SK-N-SH treated with all-trans-retinoic acid at 6 μM for 48 hours (cell line): Measurements from ENCODE around the gene STKLD1.

Source experiments
- ATAC-seq: fragments of 200-7000 bp; cut with Tn5 transposase; 3 replicates; pipeline ENCODE4 v1.9.1; 2020; ENCODE audit warnings: mild to moderate bottlenecking, moderate library complexity
- ARNTL ChIP-seq: fragments of 450-650 bp; formaldehyde crosslinking; IDR thresholded peaks from 2 replicates; pipeline ENCODE4 v1.5.0; 2020; ENCODE audit warnings: low read depth, mild to moderate bottlenecking, moderate library complexity, borderline replicate concordance
- BACH2 ChIP-seq: fragments of 250-450 bp; sonication (Bioruptor Pico); IDR thresholded peaks from 2 replicates; pipeline ENCODE4 v1.9.0; 2021; ENCODE audit warnings: mild to moderate bottlenecking, borderline replicate concordance
- CREB5 ChIP-seq: fragments of 250-450 bp; sonication (Bioruptor Pico); IDR thresholded peaks from 2 replicates; pipeline ENCODE4 v1.5.1; 2020; ENCODE audit warnings: low read depth, mild to moderate bottlenecking, moderate library complexity
- CSDC2 ChIP-seq: fragments of 250-450 bp; sonication (Bioruptor Pico); IDR thresholded peaks from 2 replicates; pipeline ENCODE4 v1.5.0; 2020; ENCODE audit warnings: mild to moderate bottlenecking, moderate library complexity
- CSRNP3 ChIP-seq: fragments of 250-450 bp; sonication (Bioruptor Pico); IDR thresholded peaks from 2 replicates; pipeline ENCODE4 v1.5.1; 2021; ENCODE audit warnings: mild to moderate bottlenecking, moderate library complexity
- ESRRG ChIP-seq: fragments of 250-450 bp; sonication (Bioruptor Pico); IDR thresholded peaks from 2 replicates; pipeline ENCODE4 v1.6.1; 2021; ENCODE audit warnings: mild to moderate bottlenecking
- GLIS3 ChIP-seq: fragments of 250-450 bp; sonication (Bioruptor Pico); IDR thresholded peaks from 2 replicates; pipeline ENCODE4 v1.5.0; 2020; ENCODE audit warnings: mild to moderate bottlenecking, moderate library complexity
- ISL1 ChIP-seq: fragments of 250-450 bp; sonication (Bioruptor Pico); IDR thresholded peaks from 2 replicates; pipeline ENCODE4 v2.1.2; 2022; ENCODE audit warnings: mild to moderate bottlenecking, moderate library complexity
- OSR1 ChIP-seq: fragments of 250-450 bp; sonication (Bioruptor Pico); IDR thresholded peaks from 2 replicates; pipeline ENCODE4 v1.8.0; 2022; ENCODE audit warnings: moderate library complexity, mild to moderate bottlenecking, inconsistent platforms
- PATZ1 ChIP-seq: fragments of 250-450 bp; sonication (Bioruptor Pico); IDR thresholded peaks from 2 replicates; pipeline ENCODE4 v1.8.0; 2020; ENCODE audit warnings: mild to moderate bottlenecking, moderate library complexity, borderline replicate concordance
- POU6F1 ChIP-seq: fragments of 250-450 bp; sonication (Bioruptor Pico); IDR thresholded peaks from 2 replicates; pipeline ENCODE4 v1.8.0; 2021; ENCODE audit warnings: low read depth, mild to moderate bottlenecking, moderate library complexity, borderline replicate concordance
- PPARA ChIP-seq: fragments of 250-450 bp; sonication (Bioruptor Pico); IDR thresholded peaks from 2 replicates; pipeline ENCODE4 v1.5.0; 2020; ENCODE audit warnings: mild to moderate bottlenecking, borderline replicate concordance
- RARB ChIP-seq: fragments of 250-450 bp; sonication (Bioruptor Pico); IDR thresholded peaks from 2 replicates; pipeline ENCODE4 v1.8.0; 2021; ENCODE audit warnings: mild to moderate bottlenecking, moderate library complexity
- SNAI2 ChIP-seq: fragments of 250-450 bp; sonication (Bioruptor Pico); IDR thresholded peaks from 2 replicates; pipeline ENCODE4 v1.5.0; 2020; ENCODE audit warnings: mild to moderate bottlenecking, moderate library complexity
- TCF4 ChIP-seq: fragments of 250-450 bp; sonication (Bioruptor Pico); IDR thresholded peaks from 2 replicates; pipeline ENCODE4 v1.8.0; 2021; ENCODE audit warnings: mild to moderate bottlenecking, moderate library complexity, borderline replicate concordance
- TOX ChIP-seq: fragments of 250-450 bp; sonication (Bioruptor Pico); IDR thresholded peaks from 2 replicates; pipeline ENCODE4 v1.8.0; 2021; ENCODE audit warnings: mild to moderate bottlenecking, moderate library complexity, borderline replicate concordance
- TSHZ2 ChIP-seq: fragments of 250-450 bp; sonication (Bioruptor Pico); IDR thresholded peaks from 2 replicates; pipeline ENCODE4 v1.5.0; 2020; ENCODE audit warnings: mild to moderate bottlenecking, moderate library complexity
- ZC3H10 ChIP-seq: fragments of 250-450 bp; sonication (Bioruptor Pico); IDR thresholded peaks from 2 replicates; pipeline ENCODE4 v1.5.1; 2021; ENCODE audit warnings: mild to moderate bottlenecking, moderate library complexity
- ZFP3 ChIP-seq: fragments of 250-450 bp; sonication (Bioruptor Pico); IDR thresholded peaks from 2 replicates; pipeline ENCODE4 v1.5.0; 2020; ENCODE audit warnings: mild to moderate bottlenecking, moderate library complexity
- ZFP30 ChIP-seq: fragments of 450-650 bp; formaldehyde crosslinking; IDR thresholded peaks from 2 replicates; pipeline ENCODE4 v1.5.0; 2022; ENCODE audit warnings: mild to moderate bottlenecking, moderate library complexity
- ZNF565 ChIP-seq: fragments of 450-650 bp; formaldehyde crosslinking; conservative IDR thresholded peaks from 2 replicates; pipeline ENCODE4 v1.5.0; 2020; ENCODE audit warnings: low read depth, mild to moderate bottlenecking, moderate library complexity
- ZNF70 ChIP-seq: fragments of 450-650 bp; formaldehyde crosslinking; IDR thresholded peaks from 2 replicates; pipeline ENCODE4 v1.5.0; 2020; ENCODE audit warnings: mild to moderate bottlenecking, moderate library complexity

The STKLD1 gene

GRCh38 chr9:133405508-133406438 lies 29.6 kb downstream of the STKLD1 start:
- TF ChIP-seq TOX (CRISPR knock-in tag), result no peak
- TF ChIP-seq OSR1 (CRISPR knock-in tag), result no peak
- no peak for TF ChIP-seq RARB (CRISPR knock-in tag)
- no peak for TF ChIP-seq ZNF70 (CRISPR knock-in tag)
- TF ChIP-seq ESRRG (CRISPR knock-in tag), result no peak
- TF ChIP-seq CSRNP3 (CRISPR knock-in tag), result no peak
- TF ChIP-seq PPARA, result no peak
- TF ChIP-seq ISL1, result no peak
- TF ChIP-seq ARNTL (CRISPR knock-in tag), result no peak
- TF ChIP-seq BACH2 (CRISPR knock-in tag), result no peak
- TF ChIP-seq ZFP3 (CRISPR knock-in tag), result no peak
- no peak for TF ChIP-seq GLIS3
- TF ChIP-seq CREB5 (CRISPR knock-in tag), result no peak
- TF ChIP-seq TCF4, result no peak
- TF ChIP-seq PATZ1 (CRISPR knock-in tag), result no peak
- no peak for TF ChIP-seq ZNF565 (CRISPR knock-in tag)
- no peak for TF ChIP-seq SNAI2 (CRISPR knock-in tag)
- TF ChIP-seq POU6F1 (CRISPR knock-in tag), result no peak
- TF ChIP-seq TSHZ2 (CRISPR knock-in tag), result no peak
- TF ChIP-seq ZFP30, result no peak
- no peak for ATAC-seq

- peak; percentile 95 for ATAC-seq
- no peak for TF ChIP-seq GLIS3
- no peak for TF ChIP-seq ZFP30
- TF ChIP-seq ZC3H10 (CRISPR knock-in tag), result no peak
- no peak for TF ChIP-seq ZFP3 (CRISPR knock-in tag)
- TF ChIP-seq CSDC2 (CRISPR knock-in tag), result no peak
- TF ChIP-seq PATZ1 (CRISPR knock-in tag), result no peak
- no peak for TF ChIP-seq SNAI2 (CRISPR knock-in tag)
- TF ChIP-seq ZNF565 (CRISPR knock-in tag), result no peak
- TF ChIP-seq TCF4, result no peak
Observed at GRCh38 chr9:133406480-133407307, 30.5 kb downstream of the STKLD1 start.
